HepG2 (cell line): ENCODE results near the gene NEK6.

Experiments used
- EP300 ChIP-seq, 3 experiments: sonication (generic) in 1 of 3; formaldehyde crosslinking in 1 of 3; IDR thresholded peaks; 2 replicates each; pipeline versions ENCODE4 v1.5.1 to v1.6.1; 2011 to 2020; ENCODE audit warnings: low read depth in 2 of 3, low read length in 2 of 3, borderline replicate concordance in 1 of 3, improper control_type of control experiment in 1 of 3, mild to moderate bottlenecking in 1 of 3, missing genetic modification reagents in 1 of 3, moderate library complexity in 1 of 3
- NR2C2 ChIP-seq: sonication (generic); formaldehyde crosslinking; IDR thresholded peaks from 2 replicates; pipeline ENCODE4 v1.4.0; 2020; ENCODE audit warnings: missing genetic modification reagents, mild to moderate bottlenecking, moderate library complexity, borderline replicate concordance
- NR2F6 ChIP-seq, 2 experiments: IDR thresholded peaks; 2 replicates each; pipeline ENCODE4 v1.6.1; 2016; ENCODE audit warnings: antibody characterized with exemption in 1 of 2, mild to moderate bottlenecking in 1 of 2
- RBM39 ChIP-seq: fragments of 200-400 bp; formaldehyde crosslinking; IDR thresholded peaks from one replicate; pipeline ENCODE4 v1.6.1; 2018; ENCODE audit warnings: antibody characterized with exemption, mild to moderate bottlenecking, low read depth, low read length; ENCODE audit not compliant: poor library complexity, severe bottlenecking
- SRF ChIP-seq: IDR thresholded peaks from 2 replicates; pipeline ENCODE4 v1.6.1; 2011; ENCODE audit warnings: mild to moderate bottlenecking, low read depth, low read length, moderate library complexity
- TBL1XR1 ChIP-seq: fragments of 150-350 bp; IDR thresholded peaks from 2 replicates; pipeline ENCODE4 v1.6.1; 2014; ENCODE audit warnings: borderline replicate concordance, low read length; ENCODE audit not compliant: partially characterized antibody
- ZZZ3 ChIP-seq: sonication (generic); formaldehyde crosslinking; IDR thresholded peaks from 2 replicates; pipeline ENCODE4 v1.4.0; 2020; ENCODE audit warnings: missing genetic modification reagents, mild to moderate bottlenecking, borderline replicate concordance
- TF ChIP-seq, protein P1 (sequence below): sonication (generic); formaldehyde crosslinking; IDR thresholded peaks from 2 replicates; pipeline ENCODE4 v1.5.0; 2020; ENCODE audit warnings: mild to moderate bottlenecking, missing genetic modification reagents, moderate library complexity
- TF ChIP-seq, protein P2 (sequence below): sonication (generic); formaldehyde crosslinking; IDR thresholded peaks from 2 replicates; pipeline ENCODE4 v1.4.0; 2020; ENCODE audit warnings: missing genetic modification reagents
- TF ChIP-seq, protein P3 (sequence below), 2 experiments: fragments of 450-650 bp in 1 of 2; sonication (generic) in 1 of 2; formaldehyde crosslinking in 1 of 2; IDR thresholded peaks; 2 replicates each; pipeline versions ENCODE4 v1.6.1 to v1.8.0; 2016 to 2022; ENCODE audit warnings: antibody characterized with exemption in 1 of 2, mild to moderate bottlenecking in 1 of 2, missing genetic modification reagents in 1 of 2

DNA sequence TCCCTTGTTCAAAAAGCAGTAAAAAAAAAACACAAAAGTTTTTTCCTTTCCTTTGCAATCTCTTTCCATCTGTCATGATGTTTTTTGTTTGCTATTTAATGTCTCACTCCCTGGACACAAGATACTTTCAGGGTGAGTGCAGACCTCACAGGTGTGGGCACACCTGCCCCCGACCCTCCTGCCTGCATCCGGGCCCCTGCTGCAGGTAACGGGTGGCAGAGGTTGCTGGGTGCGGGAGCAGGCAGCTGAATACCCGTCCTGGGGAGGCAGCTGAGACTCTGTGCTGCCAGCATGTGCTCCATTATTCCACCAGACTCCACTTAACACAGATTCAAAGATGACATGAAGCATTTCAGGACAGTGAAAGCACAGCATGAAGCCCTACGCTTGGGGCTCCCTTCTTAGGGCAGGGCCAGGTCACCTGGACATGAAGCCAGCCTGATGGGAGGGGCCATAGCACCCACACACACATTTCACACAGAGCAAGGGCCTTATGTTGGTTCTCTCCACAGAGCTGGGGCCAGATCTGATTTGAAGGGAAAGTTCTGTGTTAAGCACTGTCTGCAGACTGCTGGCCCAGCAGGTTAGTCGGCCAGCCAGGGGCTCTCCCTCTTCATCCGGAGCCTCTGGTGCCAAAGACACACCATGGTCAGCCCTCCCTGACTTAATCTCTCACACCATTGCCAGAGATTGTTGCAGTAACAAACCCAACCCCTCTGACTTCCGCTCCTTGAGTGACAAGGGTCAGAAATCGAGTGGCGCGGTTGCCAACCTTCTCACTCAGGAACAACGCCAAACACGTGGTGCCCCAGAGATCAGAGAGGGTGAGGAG lies 13.0 kb downstream of the NEK6 start:
- TF ChIP-seq NR2C2 (CRISPR knock-in tag): no peak
- TF ChIP-seq, protein P1, sequence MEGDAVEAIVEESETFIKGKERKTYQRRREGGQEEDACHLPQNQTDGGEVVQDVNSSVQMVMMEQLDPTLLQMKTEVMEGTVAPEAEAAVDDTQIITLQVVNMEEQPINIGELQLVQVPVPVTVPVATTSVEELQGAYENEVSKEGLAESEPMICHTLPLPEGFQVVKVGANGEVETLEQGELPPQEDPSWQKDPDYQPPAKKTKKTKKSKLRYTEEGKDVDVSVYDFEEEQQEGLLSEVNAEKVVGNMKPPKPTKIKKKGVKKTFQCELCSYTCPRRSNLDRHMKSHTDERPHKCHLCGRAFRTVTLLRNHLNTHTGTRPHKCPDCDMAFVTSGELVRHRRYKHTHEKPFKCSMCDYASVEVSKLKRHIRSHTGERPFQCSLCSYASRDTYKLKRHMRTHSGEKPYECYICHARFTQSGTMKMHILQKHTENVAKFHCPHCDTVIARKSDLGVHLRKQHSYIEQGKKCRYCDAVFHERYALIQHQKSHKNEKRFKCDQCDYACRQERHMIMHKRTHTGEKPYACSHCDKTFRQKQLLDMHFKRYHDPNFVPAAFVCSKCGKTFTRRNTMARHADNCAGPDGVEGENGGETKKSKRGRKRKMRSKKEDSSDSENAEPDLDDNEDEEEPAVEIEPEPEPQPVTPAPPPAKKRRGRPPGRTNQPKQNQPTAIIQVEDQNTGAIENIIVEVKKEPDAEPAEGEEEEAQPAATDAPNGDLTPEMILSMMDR (CRISPR knock-in tag): no peak
- TF ChIP-seq, protein P2, sequence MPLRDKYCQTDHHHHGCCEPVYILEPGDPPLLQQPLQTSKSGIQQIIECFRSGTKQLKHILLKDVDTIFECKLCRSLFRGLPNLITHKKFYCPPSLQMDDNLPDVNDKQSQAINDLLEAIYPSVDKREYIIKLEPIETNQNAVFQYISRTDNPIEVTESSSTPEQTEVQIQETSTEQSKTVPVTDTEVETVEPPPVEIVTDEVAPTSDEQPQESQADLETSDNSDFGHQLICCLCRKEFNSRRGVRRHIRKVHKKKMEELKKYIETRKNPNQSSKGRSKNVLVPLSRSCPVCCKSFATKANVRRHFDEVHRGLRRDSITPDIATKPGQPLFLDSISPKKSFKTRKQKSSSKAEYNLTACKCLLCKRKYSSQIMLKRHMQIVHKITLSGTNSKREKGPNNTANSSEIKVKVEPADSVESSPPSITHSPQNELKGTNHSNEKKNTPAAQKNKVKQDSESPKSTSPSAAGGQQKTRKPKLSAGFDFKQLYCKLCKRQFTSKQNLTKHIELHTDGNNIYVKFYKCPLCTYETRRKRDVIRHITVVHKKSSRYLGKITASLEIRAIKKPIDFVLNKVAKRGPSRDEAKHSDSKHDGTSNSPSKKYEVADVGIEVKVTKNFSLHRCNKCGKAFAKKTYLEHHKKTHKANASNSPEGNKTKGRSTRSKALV (CRISPR knock-in tag): no peak
- TF ChIP-seq TBL1XR1: no peak
- TF ChIP-seq, protein P3, sequence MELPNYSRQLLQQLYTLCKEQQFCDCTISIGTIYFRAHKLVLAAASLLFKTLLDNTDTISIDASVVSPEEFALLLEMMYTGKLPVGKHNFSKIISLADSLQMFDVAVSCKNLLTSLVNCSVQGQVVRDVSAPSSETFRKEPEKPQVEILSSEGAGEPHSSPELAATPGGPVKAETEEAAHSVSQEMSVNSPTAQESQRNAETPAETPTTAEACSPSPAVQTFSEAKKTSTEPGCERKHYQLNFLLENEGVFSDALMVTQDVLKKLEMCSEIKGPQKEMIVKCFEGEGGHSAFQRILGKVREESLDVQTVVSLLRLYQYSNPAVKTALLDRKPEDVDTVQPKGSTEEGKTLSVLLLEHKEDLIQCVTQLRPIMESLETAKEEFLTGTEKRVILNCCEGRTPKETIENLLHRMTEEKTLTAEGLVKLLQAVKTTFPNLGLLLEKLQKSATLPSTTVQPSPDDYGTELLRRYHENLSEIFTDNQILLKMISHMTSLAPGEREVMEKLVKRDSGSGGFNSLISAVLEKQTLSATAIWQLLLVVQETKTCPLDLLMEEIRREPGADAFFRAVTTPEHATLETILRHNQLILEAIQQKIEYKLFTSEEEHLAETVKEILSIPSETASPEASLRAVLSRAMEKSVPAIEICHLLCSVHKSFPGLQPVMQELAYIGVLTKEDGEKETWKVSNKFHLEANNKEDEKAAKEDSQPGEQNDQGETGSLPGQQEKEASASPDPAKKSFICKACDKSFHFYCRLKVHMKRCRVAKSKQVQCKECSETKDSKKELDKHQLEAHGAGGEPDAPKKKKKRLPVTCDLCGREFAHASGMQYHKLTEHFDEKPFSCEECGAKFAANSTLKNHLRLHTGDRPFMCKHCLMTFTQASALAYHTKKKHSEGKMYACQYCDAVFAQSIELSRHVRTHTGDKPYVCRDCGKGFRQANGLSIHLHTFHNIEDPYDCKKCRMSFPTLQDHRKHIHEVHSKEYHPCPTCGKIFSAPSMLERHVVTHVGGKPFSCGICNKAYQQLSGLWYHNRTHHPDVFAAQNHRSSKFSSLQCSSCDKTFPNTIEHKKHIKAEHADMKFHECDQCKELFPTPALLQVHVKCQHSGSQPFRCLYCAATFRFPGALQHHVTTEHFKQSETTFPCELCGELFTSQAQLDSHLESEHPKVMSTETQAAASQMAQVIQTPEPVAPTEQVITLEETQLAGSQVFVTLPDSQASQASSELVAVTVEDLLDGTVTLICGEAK (IDR thresholded peaks at IDR 0.05): no peak
- TF ChIP-seq, protein P3 (CRISPR knock-in tag; IDR thresholded peaks at IDR 0.05): no peak
- TF ChIP-seq EP300 (IDR thresholded peaks at IDR 0.05; ENCODE audit: low read depth in 2 of 2, low read length in 2 of 2): no peak
- no peak for TF ChIP-seq EP300 (CRISPR knock-in tag; IDR thresholded peaks at IDR 0.05; ENCODE audit: borderline replicate concordance)
- TF ChIP-seq NR2F6 (IDR thresholded peaks at IDR 0.05): no peak
- TF ChIP-seq NR2F6 (CRISPR knock-in tag; IDR thresholded peaks at IDR 0.05): no peak
- TF ChIP-seq RBM39: no peak
- TF ChIP-seq SRF: no peak
- no peak for TF ChIP-seq ZZZ3 (CRISPR knock-in tag)
